Caco-2 (cell line): ENCODE results near the gene RPS6KA2. TPM values are rescaled to one million over a fixed set of nuclear protein-coding genes. Genes with fewer than 3 reads are reported as not detected.

Experiments
- BruUV-seq: library from RNA; stranded (reverse); fragments of 400-500 nt; replicated peaks from 2 replicates; lab custom pipeline; 2021; lab: Mats Ljungman, UMichigan
- CTCF ChIA-PET: fragments of 300-600 bp; sonication (Branson Sonifier 250); formaldehyde crosslinking; loops from one replicate; lab custom pipeline; 2022; ENCODE audit warnings: antibody characterized with exemption; lab: Charles Lee
- POLR2A ChIA-PET: fragments of 300-600 bp; sonication (Branson Sonifier 250); formaldehyde crosslinking; loops from one replicate; lab custom pipeline; 2022; ENCODE audit warnings: antibody characterized with exemption; lab: Charles Lee
- DNase-seq, 2 experiments: peaks; one replicate each; pipeline versions ENCODE4 v3.0.0 to v3.0.0-alpha.2; 2020 to 2022
- H3K27me3 ChIP-seq: replicated peaks from 2 replicates; pipeline ENCODE4 v1.6.0; 2011; ENCODE audit warnings: low read length; ENCODE audit not compliant: control insufficient read depth, insufficient read depth
- H3K36me3 ChIP-seq: 2 replicates; pipeline ENCODE4 v1.5.1; 2011; ENCODE audit warnings: low read length; ENCODE audit not compliant: control insufficient read depth, insufficient read depth
- H3K4me1 ChIP-seq: fragments of 250-450 bp; sonication (Bioruptor Pico); 2 replicates; pipeline ENCODE4 v1.5.1; 2020; ENCODE audit warnings: mild to moderate bottlenecking
- H3K4me3 ChIP-seq: 2 replicates; pipeline ENCODE4 v1.5.1; 2011; ENCODE audit warnings: low read depth, mild to moderate bottlenecking, control low read depth, low read length
- H3K9me3 ChIP-seq: fragments of 250-450 bp; sonication (Bioruptor Pico); 2 replicates; pipeline ENCODE4 v1.5.1; 2020; ENCODE audit warnings: mild to moderate bottlenecking, moderate library complexity
- H3K27ac Mint-ChIP-seq: one replicate; pipeline ENCODE4 v1.8.0; 2022; ENCODE audit warnings: mixed read lengths; ENCODE audit not compliant: unreplicated experiment
- H3K27me3 Mint-ChIP-seq: one replicate; pipeline ENCODE4 v1.8.0; 2022; ENCODE audit warnings: mixed read lengths; ENCODE audit not compliant: insufficient read depth, unreplicated experiment
- H3K36me3 Mint-ChIP-seq: one replicate; pipeline ENCODE4 v1.8.0; 2022; ENCODE audit warnings: mild to moderate bottlenecking, mixed read lengths; ENCODE audit not compliant: insufficient read depth, unreplicated experiment
- H3K4me1 Mint-ChIP-seq: one replicate; pipeline ENCODE4 v1.8.0; 2022; ENCODE audit warnings: low read depth, mixed read lengths; ENCODE audit not compliant: unreplicated experiment
- H3K4me3 Mint-ChIP-seq: one replicate; pipeline ENCODE4 v1.8.0; 2022; ENCODE audit warnings: mild to moderate bottlenecking, moderate library complexity, mixed read lengths; ENCODE audit not compliant: unreplicated experiment
- H3K9me3 Mint-ChIP-seq: one replicate; pipeline ENCODE4 v1.8.0; 2022; ENCODE audit warnings: mixed read lengths; ENCODE audit not compliant: unreplicated experiment
- CTCF ChIP-seq, 2 experiments: fragments of 200-600 bp in 1 of 2; IDR thresholded peaks; 1 replicate in 1 of 2; 2 replicates in 1 of 2; pipeline versions ENCODE4 v1.5.1 to v1.8.0; 2011 to 2022; ENCODE audit warnings: antibody characterized with exemption in 1 of 2, control low read depth in 1 of 2, inconsistent platforms in 1 of 2, low read depth in 1 of 2, low read length in 1 of 2, mild to moderate bottlenecking in 1 of 2, moderate library complexity in 1 of 2; ENCODE audit not compliant: insufficient read depth in 1 of 2, severe bottlenecking in 1 of 2, unreplicated experiment in 1 of 2
- intact Hi-C: fragments of 100-400 bp; cut with micrococcal nuclease; formaldehyde crosslinking; loops from one replicate; pipeline ENCODE4 v1.10.0; 2022; ENCODE audit not compliant: unreplicated experiment
- total RNA-seq: library from RNA; stranded (reverse); gene quantifications from 2 replicates; pipeline ENCODE4 v1.2.3, GENCODE V29; 2022

The RPS6KA2 gene
- total RNA-seq, 1 experiment from 2014 or later: 5.6 TPM

- BruUV-seq: no TSS peak
- Mint-ChIP-seq H3K36me3 (no peaks in the 10 kb centered on the region), H3K27ac (no peak overlapping the region), H3K4me1 (no peaks in the 10 kb centered on the region), H3K27me3 (peaks cover 10% of the 10 kb centered on the region), H3K9me3 (no peaks in the 10 kb centered on the region), H3K4me3 (no peak overlapping the region)
- no peaks in the 10 kb centered on the region for H3K36me3 ChIP-seq
- H3K4me1 ChIP-seq: no peaks in the 10 kb centered on the region
- ChIA-PET CTCF (no interaction called here), POLR2A (no interaction called here)
- intact Hi-C loops: loop anchor here (5.0 kb wide), 1 partner anchor 38 kb away; the partner anchor contains the start of gene RPS6KA2
- H3K9me3 ChIP-seq: no peaks in the 10 kb centered on the region
- no peak for TF ChIP-seq CTCF (IDR thresholded peaks at IDR 0.05; ENCODE audit: insufficient read depth in 1 of 2, low read depth in 1 of 2, low read length in 1 of 2, severe bottlenecking in 1 of 2, unreplicated experiment in 1 of 2)
- no peaks in the 10 kb centered on the region for H3K27me3 ChIP-seq
- H3K4me3 ChIP-seq: no peak overlapping the region
- DNase-seq: no peak
Observed at GRCh38 chr6:166588691-166589336, 38.2 kb downstream of the RPS6KA2 start.

GRCh38 chr6:166587631-166588413, 39.2 kb downstream of the RPS6KA2 start:
- POLR2A ChIA-PET: no interaction called here
- Histone ChIP-seq H3K4me3 (no peak overlapping the region), H3K4me1 (no peaks in the 10 kb centered on the region), H3K9me3 (no peaks in the 10 kb centered on the region), H3K36me3 (no peaks in the 10 kb centered on the region), H3K27me3 (no peaks in the 10 kb centered on the region)
- intact Hi-C loops: loop anchor here (5.0 kb wide), 1 partner anchor 39 kb away; the partner anchor contains the start of gene RPS6KA2
- no peak overlapping the region for H3K4me3 Mint-ChIP-seq
- no peaks in the 10 kb centered on the region for H3K4me1 Mint-ChIP-seq
- no peak for DNase-seq
- no peak for TF ChIP-seq CTCF (IDR thresholded peaks at IDR 0.05; ENCODE audit: insufficient read depth in 1 of 2, low read depth in 1 of 2, low read length in 1 of 2, severe bottlenecking in 1 of 2, unreplicated experiment in 1 of 2)
- no peaks in the 10 kb centered on the region for H3K9me3 Mint-ChIP-seq
- CTCF ChIA-PET: no interaction called here
- no peaks in the 10 kb centered on the region for H3K36me3 Mint-ChIP-seq
- peaks cover 6% of the 10 kb centered on the region for H3K27me3 Mint-ChIP-seq
- BruUV-seq: no TSS peak
- no peak overlapping the region for H3K27ac Mint-ChIP-seq

GRCh38 chr6:166586424-166587156, 40.5 kb downstream of the RPS6KA2 start, which contains the start of gene RAMACL:
RAMACL (minus strand) TSS chr6:166586678; CDS start chr6:166586477, 201 bp downstream.
- CTCF ChIA-PET: no interaction called here
- Mint-ChIP-seq H3K27me3 (peaks cover 4% of the 10 kb centered on the region), H3K4me3 (no peak within 1 kb of the TSS), H3K36me3 (no peaks in the 10 kb centered on the region), H3K27ac (no peak within 1 kb of the TSS), H3K4me1 (no peaks in the 10 kb centered on the region), H3K9me3 (no peaks in the 10 kb centered on the region)
- Histone ChIP-seq H3K4me1 (no peaks in the 10 kb centered on the region), H3K27me3 (no peaks in the 10 kb centered on the region), H3K9me3 (no peaks in the 10 kb centered on the region), H3K4me3 (no peak within 1 kb of the TSS), H3K36me3 (no peaks in the 10 kb centered on the region)
- BruUV-seq: no TSS peak
- POLR2A ChIA-PET: no interaction called here
- TF ChIP-seq CTCF (IDR thresholded peaks at IDR 0.05; ENCODE audit: insufficient read depth in 1 of 2, low read depth in 1 of 2, low read length in 1 of 2, severe bottlenecking in 1 of 2, unreplicated experiment in 1 of 2): no peak
- peak; percentile 60 to 76 for DNase-seq
- intact Hi-C loops: loop anchor here (5.0 kb wide), 1 partner anchor 41 kb away; the partner anchor contains the start of gene RPS6KA2
